Panc1 (cell line): ENCODE data around the gene EME1. TPM values are rescaled to one million over a fixed set of nuclear protein-coding genes. Genes with fewer than 3 reads are reported as not detected.

ENCODE experiments used
- ATAC-seq: fragments of 200-7000 bp; cut with Tn5 transposase; 2 replicates; pipeline ENCODE4 v1.9.1; 2020; ENCODE audit warnings: mild to moderate bottlenecking, moderate library complexity
- BruUV-seq: library from RNA; stranded (reverse); fragments of 400-500 nt; replicated peaks from 2 replicates; lab custom pipeline; 2021; lab: Mats Ljungman, UMichigan
- CTCF ChIA-PET: fragments of 300-600 bp; sonication (Branson Sonifier 250); formaldehyde crosslinking; loops from one replicate; lab custom pipeline; 2022; ENCODE audit warnings: antibody characterized with exemption; lab: Charles Lee
- POLR2A ChIA-PET: fragments of 300-600 bp; sonication (Branson Sonifier 250); formaldehyde crosslinking; loops from one replicate; lab custom pipeline; 2022; ENCODE audit warnings: antibody characterized with exemption; lab: Charles Lee
- DNase-seq: peaks from one replicate; pipeline ENCODE4 v3.0.0-alpha.2; 2010; ENCODE audit warnings: low read depth, low spot score
- H3K27ac ChIP-seq: 2 replicates; pipeline ENCODE4 v1.5.1; 2011; ENCODE audit warnings: mild to moderate bottlenecking, low read length, inconsistent platforms
- H3K27me3 ChIP-seq: fragments of 200-500 bp; sonication (Bioruptor generic); 2 replicates; pipeline ENCODE4 v1.6.0; 2014; ENCODE audit warnings: low read length, inconsistent platforms; ENCODE audit not compliant: control insufficient read depth, insufficient read depth
- H3K36me3 ChIP-seq: fragments of 200-500 bp; sonication (Bioruptor generic); 2 replicates; pipeline ENCODE4 v1.5.1; 2014; ENCODE audit warnings: inconsistent platforms, mild to moderate bottlenecking, low read length, moderate library complexity; ENCODE audit not compliant: control insufficient read depth, insufficient read depth
- H3K4me1 ChIP-seq: 2 replicates; pipeline ENCODE4 v1.5.1; 2011; ENCODE audit warnings: inconsistent platforms, mild to moderate bottlenecking, low read length, moderate library complexity; ENCODE audit not compliant: control insufficient read depth, insufficient read depth
- H3K4me3 ChIP-seq, 2 experiments: 2 replicates each; pipeline ENCODE4 v1.5.1; 2011 to 2012; ENCODE audit warnings: low read depth in 2 of 2, low read length in 2 of 2, mild to moderate bottlenecking in 2 of 2, inconsistent platforms in 1 of 2, moderate library complexity in 1 of 2
- H3K9me3 ChIP-seq: fragments of 200-500 bp; sonication (Bioruptor generic); 2 replicates; pipeline ENCODE4 v1.5.1; 2014; ENCODE audit warnings: low read depth, mild to moderate bottlenecking, inconsistent platforms, low read length, moderate library complexity; ENCODE audit not compliant: control insufficient read depth, insufficient read depth
- POLR2AphosphoS5 ChIP-seq: IDR thresholded peaks from 2 replicates; pipeline ENCODE4 v1.6.1; 2012; ENCODE audit warnings: mild to moderate bottlenecking, low read depth, low read length, moderate library complexity
- SIN3A ChIP-seq: IDR thresholded peaks from 2 replicates; pipeline ENCODE4 v1.6.1; 2012; ENCODE audit warnings: low read depth, mild to moderate bottlenecking, low read length, moderate library complexity, borderline replicate concordance; ENCODE audit not compliant: insufficient read depth
- TCF7L2 ChIP-seq: IDR thresholded peaks from 2 replicates; pipeline ENCODE4 v1.6.1; 2011; ENCODE audit warnings: mild to moderate bottlenecking, low read depth, low read length, inconsistent platforms
- in situ Hi-C: cut with HindIII; loops from 2 replicates; pipeline ENCODE4 v1.10.0; 2016; ENCODE audit warnings: low sequenced_read_pairs, low pct_unique_long_range_greater_than_20kb
- intact Hi-C: fragments of 100-400 bp; cut with micrococcal nuclease; formaldehyde crosslinking; loops from one replicate; pipeline ENCODE4 v1.10.0; 2022; ENCODE audit not compliant: unreplicated experiment
- total RNA-seq: library from RNA; stranded (reverse); gene quantifications from one replicate; pipeline ENCODE4 v1.2.1, GENCODE V29; 2021; ENCODE audit not compliant: unreplicated experiment
- TF ChIP-seq, protein P1 (sequence below): fragments of 450-650 bp; IDR thresholded peaks from 2 replicates; pipeline ENCODE4 v1.5.1; 2017; ENCODE audit warnings: mild to moderate bottlenecking
- TF ChIP-seq, protein P2 (sequence below), 2 experiments: IDR thresholded peaks; 2 replicates each; pipeline ENCODE4 v1.6.1; 2011 to 2012; ENCODE audit warnings: low read depth in 2 of 2, control low read depth in 1 of 2, low read length in 1 of 2, mild to moderate bottlenecking in 1 of 2, moderate library complexity in 1 of 2; ENCODE audit not compliant: insufficient read depth in 1 of 2

Gene EME1
- total RNA-seq, 1 experiment from 2014 or later, result 15.3 TPM

DNA sequence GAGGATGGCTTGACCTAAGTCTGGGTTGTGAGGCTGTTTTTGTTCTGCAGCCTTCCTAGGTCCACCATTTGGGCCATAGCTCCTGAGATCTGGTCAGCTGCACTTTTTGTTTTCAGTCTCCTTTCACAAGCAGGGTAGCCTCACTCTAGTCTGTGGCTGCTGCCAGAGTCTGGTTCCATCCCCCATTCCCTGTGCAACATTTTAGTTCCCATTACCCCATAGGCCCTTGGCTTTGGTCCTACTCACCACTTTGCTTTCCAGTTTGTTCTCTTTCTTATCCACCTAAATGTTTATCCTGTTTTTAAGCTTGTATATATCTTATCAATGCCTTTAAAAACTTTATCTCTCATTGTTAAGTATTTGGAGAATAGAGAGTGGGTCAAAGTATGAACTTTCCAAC is 33.6 kb upstream of the EME1 start:
- DNase-seq (no peak), ATAC-seq (no peak)
- ChIA-PET POLR2A (no interaction called here), CTCF (no interaction called here)
- no peaks in the 10 kb centered on the region; the same call in 1 of the 2 replicates for H3K27me3 ChIP-seq
- TF ChIP-seq, protein P1, sequence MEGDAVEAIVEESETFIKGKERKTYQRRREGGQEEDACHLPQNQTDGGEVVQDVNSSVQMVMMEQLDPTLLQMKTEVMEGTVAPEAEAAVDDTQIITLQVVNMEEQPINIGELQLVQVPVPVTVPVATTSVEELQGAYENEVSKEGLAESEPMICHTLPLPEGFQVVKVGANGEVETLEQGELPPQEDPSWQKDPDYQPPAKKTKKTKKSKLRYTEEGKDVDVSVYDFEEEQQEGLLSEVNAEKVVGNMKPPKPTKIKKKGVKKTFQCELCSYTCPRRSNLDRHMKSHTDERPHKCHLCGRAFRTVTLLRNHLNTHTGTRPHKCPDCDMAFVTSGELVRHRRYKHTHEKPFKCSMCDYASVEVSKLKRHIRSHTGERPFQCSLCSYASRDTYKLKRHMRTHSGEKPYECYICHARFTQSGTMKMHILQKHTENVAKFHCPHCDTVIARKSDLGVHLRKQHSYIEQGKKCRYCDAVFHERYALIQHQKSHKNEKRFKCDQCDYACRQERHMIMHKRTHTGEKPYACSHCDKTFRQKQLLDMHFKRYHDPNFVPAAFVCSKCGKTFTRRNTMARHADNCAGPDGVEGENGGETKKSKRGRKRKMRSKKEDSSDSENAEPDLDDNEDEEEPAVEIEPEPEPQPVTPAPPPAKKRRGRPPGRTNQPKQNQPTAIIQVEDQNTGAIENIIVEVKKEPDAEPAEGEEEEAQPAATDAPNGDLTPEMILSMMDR, result no peak
- TF ChIP-seq, protein P2, sequence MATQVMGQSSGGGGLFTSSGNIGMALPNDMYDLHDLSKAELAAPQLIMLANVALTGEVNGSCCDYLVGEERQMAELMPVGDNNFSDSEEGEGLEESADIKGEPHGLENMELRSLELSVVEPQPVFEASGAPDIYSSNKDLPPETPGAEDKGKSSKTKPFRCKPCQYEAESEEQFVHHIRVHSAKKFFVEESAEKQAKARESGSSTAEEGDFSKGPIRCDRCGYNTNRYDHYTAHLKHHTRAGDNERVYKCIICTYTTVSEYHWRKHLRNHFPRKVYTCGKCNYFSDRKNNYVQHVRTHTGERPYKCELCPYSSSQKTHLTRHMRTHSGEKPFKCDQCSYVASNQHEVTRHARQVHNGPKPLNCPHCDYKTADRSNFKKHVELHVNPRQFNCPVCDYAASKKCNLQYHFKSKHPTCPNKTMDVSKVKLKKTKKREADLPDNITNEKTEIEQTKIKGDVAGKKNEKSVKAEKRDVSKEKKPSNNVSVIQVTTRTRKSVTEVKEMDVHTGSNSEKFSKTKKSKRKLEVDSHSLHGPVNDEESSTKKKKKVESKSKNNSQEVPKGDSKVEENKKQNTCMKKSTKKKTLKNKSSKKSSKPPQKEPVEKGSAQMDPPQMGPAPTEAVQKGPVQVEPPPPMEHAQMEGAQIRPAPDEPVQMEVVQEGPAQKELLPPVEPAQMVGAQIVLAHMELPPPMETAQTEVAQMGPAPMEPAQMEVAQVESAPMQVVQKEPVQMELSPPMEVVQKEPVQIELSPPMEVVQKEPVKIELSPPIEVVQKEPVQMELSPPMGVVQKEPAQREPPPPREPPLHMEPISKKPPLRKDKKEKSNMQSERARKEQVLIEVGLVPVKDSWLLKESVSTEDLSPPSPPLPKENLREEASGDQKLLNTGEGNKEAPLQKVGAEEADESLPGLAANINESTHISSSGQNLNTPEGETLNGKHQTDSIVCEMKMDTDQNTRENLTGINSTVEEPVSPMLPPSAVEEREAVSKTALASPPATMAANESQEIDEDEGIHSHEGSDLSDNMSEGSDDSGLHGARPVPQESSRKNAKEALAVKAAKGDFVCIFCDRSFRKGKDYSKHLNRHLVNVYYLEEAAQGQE (IDR thresholded peaks at IDR 0.05; ENCODE audit: insufficient read depth in 1 of 2, low read depth in 2 of 2, low read length in 1 of 2), result no peak
- TF ChIP-seq SIN3A (no peak), TCF7L2 (no peak), POLR2AphosphoS5 (no peak)
- in situ Hi-C loops (no loop called here), intact Hi-C loops (no loop called here)
- no peaks in the 10 kb centered on the region for H3K36me3 ChIP-seq
- no TSS peak for BruUV-seq
- peaks cover 16% of the 10 kb centered on the region for H3K9me3 ChIP-seq
- no peak overlapping the region for H3K27ac ChIP-seq
- no peak overlapping the region for H3K4me3 ChIP-seq
- no peaks in the 10 kb centered on the region for H3K4me1 ChIP-seq

DNA sequence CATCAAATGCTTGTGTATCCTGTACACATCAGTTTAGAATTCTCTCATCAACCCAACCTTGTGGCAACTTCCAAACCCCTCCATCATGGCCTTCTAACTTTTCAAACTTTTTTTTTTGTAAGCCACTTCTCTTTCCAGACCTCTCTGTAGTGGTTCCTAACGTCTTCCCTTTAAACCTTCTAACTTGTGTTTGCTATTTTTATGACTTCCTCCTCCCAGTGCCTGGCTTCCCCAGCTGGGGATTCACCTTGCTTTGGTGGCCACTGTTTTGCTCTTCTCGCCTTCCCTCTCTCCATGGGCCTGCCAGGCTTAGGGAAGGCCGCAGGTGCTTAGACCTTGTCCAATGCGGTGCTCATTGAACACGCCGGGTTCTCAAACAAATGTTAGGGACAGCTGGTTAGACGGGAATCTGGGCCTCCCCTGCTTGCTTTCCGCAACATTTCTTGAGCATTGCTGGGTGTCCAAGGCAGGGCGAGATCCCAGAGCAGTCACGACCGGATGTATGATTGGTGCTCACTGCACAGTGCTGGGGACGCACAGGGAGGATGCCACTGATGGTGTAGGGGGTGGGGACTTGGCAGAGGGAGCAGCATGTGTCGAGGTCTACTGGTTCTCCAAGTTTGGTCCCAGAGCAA is 28.2 kb upstream of the EME1 start:
- no peaks in the 10 kb centered on the region; the same call in 1 of the 2 replicates for H3K36me3 ChIP-seq
- ChIA-PET CTCF (interaction anchor here (0.7 kb wide), 1 partner anchor 45 kb away, joined by 7 read pairs; no protein-coding TSS in a partner anchor), POLR2A (no interaction called here)
- H3K27ac ChIP-seq, result no peak overlapping the region
- no TSS peak for BruUV-seq
- TF ChIP-seq POLR2AphosphoS5 (no peak), SIN3A (no peak), TCF7L2 (no peak)
- TF ChIP-seq, protein P1, result no peak
- TF ChIP-seq, protein P2 (IDR thresholded peaks at IDR 0.05; ENCODE audit: insufficient read depth in 1 of 2, low read depth in 2 of 2, low read length in 1 of 2), result no peak
- peaks cover 8% of the 10 kb centered on the region for H3K4me1 ChIP-seq
- H3K4me3 ChIP-seq, result no peak overlapping the region; a peak in 1 of 4 replicates
- H3K9me3 ChIP-seq, result 0 out of 2 replicates have a peak, but pooled peaks cover 6% of the 10 kb centered on the region
- in situ Hi-C loops (no loop called here), intact Hi-C loops (no loop called here)
- DNase-seq, result no peak
- no peak for ATAC-seq
- no peaks in the 10 kb centered on the region for H3K27me3 ChIP-seq
